Measurements from ENCODE around the gene CSF2RB.
A peak's percentile ranks its signal among the peaks of the same experiment; 100 is the strongest.

The CSF2RB gene

GRCh38 chr22:36940676-36941075 is 27.2 kb downstream of the CSF2RB start:
- H3K4me3 ChIP-seq (ENCODE audit: low read depth, low read length): no peak overlapping the region
- DNase-seq (ENCODE audit: low read depth): no peak
- TF ChIP-seq CTCF (IDR thresholded peaks at IDR 0.05; ENCODE audit: control insufficient read depth, extremely low read depth, insufficient read depth): no peak

DNA sequence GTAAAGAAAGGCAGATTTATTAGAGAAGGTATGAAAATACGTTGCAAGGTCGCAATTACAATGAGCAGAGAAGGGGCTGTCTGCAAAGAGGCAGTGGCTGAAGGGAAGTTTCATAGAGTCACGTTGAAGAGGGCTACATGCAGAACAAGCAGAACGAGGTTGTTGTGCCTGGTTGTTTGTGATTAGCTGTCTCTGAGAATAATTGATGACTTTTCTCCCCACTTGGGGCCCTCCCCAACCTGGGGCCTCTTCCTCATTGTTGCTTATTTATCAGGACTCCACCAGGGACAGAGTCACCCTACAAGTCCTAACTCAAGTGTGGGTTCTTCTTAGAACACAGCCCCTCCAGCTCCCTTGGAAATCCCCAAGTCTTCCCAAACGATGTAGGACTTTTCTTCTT is 29.1 kb downstream of the CSF2RB start:
- no peak for DNase-seq (ENCODE audit: low read depth)
- H3K4me3 ChIP-seq (ENCODE audit: low read depth, low read length): no peak overlapping the region
- TF ChIP-seq CTCF (IDR thresholded peaks at IDR 0.05; ENCODE audit: control insufficient read depth, extremely low read depth, insufficient read depth): no peak

DNA sequence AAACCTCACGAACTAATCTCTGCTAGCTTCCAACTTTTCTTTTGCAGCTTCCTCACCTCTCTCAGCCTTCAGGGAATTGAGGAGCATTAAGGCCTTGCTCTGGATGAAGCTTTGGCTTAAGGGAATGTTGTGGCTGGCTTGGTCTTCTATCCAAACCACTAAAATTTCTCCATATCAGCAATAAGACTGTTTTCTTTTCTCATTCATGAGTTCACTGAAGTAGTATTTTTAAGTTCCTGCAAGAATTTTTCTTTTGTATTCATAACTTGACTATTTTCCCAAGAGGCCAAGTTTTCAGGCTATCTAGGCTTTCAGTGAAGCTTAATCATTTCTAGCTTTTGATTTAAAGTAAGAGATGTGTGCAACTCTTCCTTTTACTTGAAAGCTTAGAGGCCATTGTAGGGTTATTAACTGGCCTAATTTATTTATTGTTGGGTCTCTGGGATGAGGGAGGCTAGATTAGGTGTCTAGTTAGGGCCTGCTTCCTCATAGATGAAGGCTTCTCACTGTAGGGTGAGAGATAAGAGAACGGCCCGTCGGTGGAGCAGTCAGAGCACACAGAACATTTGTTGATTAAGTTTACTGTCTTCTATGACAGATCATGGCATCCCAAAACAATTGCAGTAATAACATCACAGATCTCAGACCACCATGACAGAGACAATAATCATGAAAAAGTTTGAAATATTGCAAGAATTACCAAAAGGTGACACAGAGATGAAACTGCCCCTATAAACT is 33.2 kb downstream of the CSF2RB start:
- TF ChIP-seq CTCF (IDR thresholded peaks at IDR 0.05; ENCODE audit: control insufficient read depth, extremely low read depth, insufficient read depth): peak; percentile 32; the same call in 1 of the 2 replicates
- no peak for DNase-seq (ENCODE audit: low read depth)
- H3K4me3 ChIP-seq (ENCODE audit: low read depth, low read length): no peak overlapping the region

DNA sequence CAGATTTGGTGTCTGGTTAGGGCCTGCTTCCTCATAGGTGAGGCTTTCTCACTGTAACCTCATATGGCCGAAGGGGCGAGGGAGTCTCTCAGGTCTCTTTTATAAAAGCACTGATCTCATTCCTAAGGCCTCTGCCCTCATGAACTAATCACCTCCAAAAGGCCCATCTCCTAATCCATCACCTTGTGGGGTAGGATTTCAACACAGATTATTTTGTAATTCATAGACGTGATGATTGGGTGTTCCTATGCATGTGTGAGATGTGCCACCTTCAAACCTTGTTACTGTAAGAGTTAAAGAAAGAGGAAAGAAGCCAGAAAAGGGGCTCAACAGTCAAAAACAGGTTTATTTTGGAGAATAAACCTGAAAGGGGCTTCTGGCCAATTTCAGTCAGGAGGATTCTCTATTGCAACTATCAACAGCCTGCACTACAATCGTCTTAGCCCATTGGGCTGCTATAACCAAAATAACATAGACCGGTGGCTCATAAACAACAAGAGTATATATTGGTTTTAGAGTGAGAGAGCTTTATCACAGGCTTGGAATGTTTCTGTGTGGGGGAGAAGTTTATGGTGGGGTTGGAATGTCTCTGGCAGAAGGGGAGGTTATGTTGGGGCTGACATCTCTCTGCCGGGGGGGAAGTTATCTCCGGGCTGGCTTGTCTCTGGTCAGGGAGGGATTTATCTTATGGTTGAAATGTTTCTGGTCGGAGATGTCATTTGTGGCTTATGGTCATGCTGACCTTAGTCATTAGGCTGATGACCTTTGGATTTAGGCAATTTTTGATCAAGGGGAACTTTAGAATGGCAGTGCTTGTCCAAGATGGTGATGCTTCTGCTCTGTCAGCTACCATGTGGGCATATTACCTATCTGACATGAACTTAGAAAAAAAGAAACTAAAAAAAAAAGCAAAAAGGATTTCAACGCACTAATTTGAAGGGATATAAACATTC is 35.1 kb downstream of the CSF2RB start:
- H3K4me3 ChIP-seq (ENCODE audit: low read depth, low read length): no peak overlapping the region
- no peak for DNase-seq (ENCODE audit: low read depth)
- TF ChIP-seq CTCF (IDR thresholded peaks at IDR 0.05; ENCODE audit: control insufficient read depth, extremely low read depth, insufficient read depth): no peak

- H3K4me3 ChIP-seq (ENCODE audit: low read depth, low read length): no peak overlapping the region
- TF ChIP-seq CTCF (IDR thresholded peaks at IDR 0.05; ENCODE audit: control insufficient read depth, extremely low read depth, insufficient read depth): no peak
- no peak for DNase-seq (ENCODE audit: low read depth)
Measured at GRCh38 chr22:36950797-36951590, 37.6 kb downstream of the CSF2RB start.

DNA sequence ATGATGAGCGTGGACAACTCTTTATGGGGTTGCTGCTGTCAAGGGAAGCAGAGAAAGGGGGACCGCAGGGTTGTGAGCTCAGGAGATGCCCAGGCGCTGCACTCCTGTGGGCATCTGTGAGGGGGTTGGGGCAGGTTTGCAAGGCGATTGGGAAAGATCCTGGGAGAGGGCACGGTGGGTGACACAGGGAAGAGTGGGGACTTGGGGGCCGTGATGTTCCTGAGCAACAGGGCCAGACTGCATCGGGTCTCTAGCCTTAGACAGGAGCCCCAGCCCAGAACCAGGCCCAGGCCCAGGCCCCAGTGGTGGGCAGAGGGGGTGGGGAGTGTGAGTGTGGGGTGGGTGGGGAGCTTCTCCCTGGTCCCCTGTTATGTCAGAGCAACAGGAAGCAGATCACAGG is 38.3 kb downstream of the CSF2RB start:
- DNase-seq (ENCODE audit: low read depth): no peak
- no peak for TF ChIP-seq CTCF (IDR thresholded peaks at IDR 0.05; ENCODE audit: control insufficient read depth, extremely low read depth, insufficient read depth)
- H3K4me3 ChIP-seq (ENCODE audit: low read depth, low read length): no peak overlapping the region
